ENCODE results near the gene AMACR.

DNA sequence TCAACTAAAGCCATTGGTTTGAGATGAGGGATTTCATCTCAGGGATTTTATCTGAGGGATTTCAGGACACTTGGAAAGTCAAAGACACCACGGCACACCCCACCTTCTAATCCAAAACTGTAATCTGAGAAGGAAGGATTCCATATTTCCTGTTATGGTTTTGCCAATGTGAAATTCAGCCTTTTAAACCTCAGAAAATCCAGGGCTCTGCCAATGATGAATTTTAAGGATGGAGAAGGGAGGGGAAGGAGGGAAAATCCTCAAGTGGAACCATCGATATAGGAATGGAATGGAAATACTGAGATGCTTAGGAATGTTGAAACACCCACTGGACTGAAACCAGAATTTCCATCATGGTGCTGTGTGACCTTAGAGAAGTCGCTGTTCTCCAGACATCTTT is 29.9 kb upstream of the AMACR start:
- TF ChIP-seq REST (IDR thresholded peaks at IDR 0.05; ENCODE audit: insufficient read depth in 1 of 2, low read depth in 2 of 2, low read length in 1 of 2) (no peak), POLR2AphosphoS5 (IDR thresholded peaks at IDR 0.05; ENCODE audit: low read depth, low read length) (no peak), SIN3A (IDR thresholded peaks at IDR 0.05; ENCODE audit: borderline replicate concordance, insufficient read depth, low read depth, low read length) (no peak), TCF7L2 (IDR thresholded peaks at IDR 0.05; ENCODE audit: low read depth, low read length) (no peak)
- TF ChIP-seq, protein P1, sequence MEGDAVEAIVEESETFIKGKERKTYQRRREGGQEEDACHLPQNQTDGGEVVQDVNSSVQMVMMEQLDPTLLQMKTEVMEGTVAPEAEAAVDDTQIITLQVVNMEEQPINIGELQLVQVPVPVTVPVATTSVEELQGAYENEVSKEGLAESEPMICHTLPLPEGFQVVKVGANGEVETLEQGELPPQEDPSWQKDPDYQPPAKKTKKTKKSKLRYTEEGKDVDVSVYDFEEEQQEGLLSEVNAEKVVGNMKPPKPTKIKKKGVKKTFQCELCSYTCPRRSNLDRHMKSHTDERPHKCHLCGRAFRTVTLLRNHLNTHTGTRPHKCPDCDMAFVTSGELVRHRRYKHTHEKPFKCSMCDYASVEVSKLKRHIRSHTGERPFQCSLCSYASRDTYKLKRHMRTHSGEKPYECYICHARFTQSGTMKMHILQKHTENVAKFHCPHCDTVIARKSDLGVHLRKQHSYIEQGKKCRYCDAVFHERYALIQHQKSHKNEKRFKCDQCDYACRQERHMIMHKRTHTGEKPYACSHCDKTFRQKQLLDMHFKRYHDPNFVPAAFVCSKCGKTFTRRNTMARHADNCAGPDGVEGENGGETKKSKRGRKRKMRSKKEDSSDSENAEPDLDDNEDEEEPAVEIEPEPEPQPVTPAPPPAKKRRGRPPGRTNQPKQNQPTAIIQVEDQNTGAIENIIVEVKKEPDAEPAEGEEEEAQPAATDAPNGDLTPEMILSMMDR (IDR thresholded peaks at IDR 0.05) = no peak

All from Panc1 (cell line).